Choroid plexus epithelial cell (primary cell): ENCODE data around the gene SUGP2.

Experiments
- DNase-seq: peaks from one replicate; pipeline ENCODE4 v3.0.0-alpha.2; 2010; ENCODE audit warnings: low read depth
- H3K4me3 ChIP-seq: 2 replicates; pipeline ENCODE4 v1.5.1; 2011; ENCODE audit warnings: low read depth, mild to moderate bottlenecking, control low read depth, low read length, moderate library complexity
- TF ChIP-seq, protein P1 (sequence below): conservative IDR thresholded peaks from 2 replicates; pipeline ENCODE4 v1.5.1; 2011; ENCODE audit warnings: low read depth, mild to moderate bottlenecking, control low read depth, inconsistent platforms, low read length, moderate library complexity

The SUGP2 gene

DNA sequence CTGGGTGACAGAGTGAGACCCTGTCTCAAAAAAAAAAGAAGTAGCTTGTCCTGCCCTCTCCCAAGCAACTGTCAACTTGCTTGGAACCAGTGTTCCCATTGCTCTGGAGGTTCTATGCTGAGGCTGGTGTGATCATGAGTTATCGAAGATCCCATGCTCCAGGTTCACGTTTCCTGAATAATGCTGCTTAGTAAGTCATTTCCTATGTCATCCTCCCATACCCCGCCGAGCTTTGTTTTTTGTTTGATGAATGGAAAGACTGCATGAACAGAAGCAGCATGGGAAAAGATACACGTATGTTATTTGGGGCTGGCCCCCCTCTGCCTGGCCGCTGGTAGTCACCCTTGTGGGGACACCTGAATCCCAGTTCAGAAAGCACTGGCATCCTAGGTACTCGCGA, 41.8 kb upstream of the SUGP2 start:
- TF ChIP-seq, protein P1, sequence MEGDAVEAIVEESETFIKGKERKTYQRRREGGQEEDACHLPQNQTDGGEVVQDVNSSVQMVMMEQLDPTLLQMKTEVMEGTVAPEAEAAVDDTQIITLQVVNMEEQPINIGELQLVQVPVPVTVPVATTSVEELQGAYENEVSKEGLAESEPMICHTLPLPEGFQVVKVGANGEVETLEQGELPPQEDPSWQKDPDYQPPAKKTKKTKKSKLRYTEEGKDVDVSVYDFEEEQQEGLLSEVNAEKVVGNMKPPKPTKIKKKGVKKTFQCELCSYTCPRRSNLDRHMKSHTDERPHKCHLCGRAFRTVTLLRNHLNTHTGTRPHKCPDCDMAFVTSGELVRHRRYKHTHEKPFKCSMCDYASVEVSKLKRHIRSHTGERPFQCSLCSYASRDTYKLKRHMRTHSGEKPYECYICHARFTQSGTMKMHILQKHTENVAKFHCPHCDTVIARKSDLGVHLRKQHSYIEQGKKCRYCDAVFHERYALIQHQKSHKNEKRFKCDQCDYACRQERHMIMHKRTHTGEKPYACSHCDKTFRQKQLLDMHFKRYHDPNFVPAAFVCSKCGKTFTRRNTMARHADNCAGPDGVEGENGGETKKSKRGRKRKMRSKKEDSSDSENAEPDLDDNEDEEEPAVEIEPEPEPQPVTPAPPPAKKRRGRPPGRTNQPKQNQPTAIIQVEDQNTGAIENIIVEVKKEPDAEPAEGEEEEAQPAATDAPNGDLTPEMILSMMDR: no peak
- DNase-seq: no peak
- no peak overlapping the region for H3K4me3 ChIP-seq

DNA sequence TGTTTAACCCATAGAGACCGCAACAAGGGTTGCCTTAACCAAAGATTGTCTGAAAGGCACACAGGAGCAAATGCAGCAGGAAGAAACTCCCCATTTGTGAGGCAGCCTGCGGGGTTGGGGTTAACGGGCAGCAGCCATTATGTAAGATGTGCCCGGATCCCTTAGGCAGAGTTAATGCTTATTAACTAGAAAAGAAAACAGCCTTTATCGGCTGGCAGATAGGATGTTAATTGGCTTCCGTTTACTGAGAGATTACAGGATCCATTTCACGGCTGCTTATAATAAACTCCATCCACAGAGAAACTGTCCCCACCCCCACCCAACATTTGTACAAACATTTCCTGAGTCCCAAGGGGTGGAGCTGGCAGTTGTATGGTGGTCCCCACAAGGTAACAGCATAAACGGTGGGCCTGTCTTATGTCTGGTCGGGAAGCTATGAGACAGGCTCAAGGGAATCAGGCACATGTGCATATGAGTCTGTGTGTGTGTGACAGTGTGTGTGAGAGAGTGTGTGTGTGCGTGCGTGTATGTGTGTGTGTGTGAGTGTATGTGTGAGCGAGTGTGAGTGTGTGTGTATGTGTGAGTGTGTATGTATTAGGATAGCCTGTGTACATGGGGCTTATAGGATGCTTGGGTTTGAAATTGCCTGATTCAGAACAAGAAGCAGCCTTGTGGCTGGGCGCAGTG, 41.0 kb upstream of the SUGP2 start:
- no peak overlapping the region for H3K4me3 ChIP-seq
- no peak for DNase-seq
- TF ChIP-seq, protein P1: no peak

DNA sequence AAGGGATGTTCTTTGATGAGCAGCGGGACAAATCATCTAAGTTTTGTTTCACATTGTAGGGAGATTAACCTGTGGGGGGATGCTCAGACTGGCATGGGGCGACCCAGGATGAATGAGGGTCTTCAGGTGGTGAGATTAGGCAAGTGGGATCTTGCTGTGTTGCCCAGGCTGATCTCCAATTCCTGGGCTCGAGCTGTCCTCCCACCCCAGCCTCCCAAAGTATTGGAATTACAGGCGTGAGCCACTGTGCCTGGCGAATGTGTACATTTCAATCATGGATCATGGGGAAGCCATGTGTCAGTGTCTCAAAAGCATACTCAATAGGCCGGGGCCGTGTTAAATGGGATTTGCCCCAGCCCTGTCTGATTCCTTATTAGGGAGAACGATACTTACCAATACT, 38.6 kb upstream of the SUGP2 start:
- TF ChIP-seq, protein P1: no peak
- no peak overlapping the region for H3K4me3 ChIP-seq
- DNase-seq: no peak

DNA sequence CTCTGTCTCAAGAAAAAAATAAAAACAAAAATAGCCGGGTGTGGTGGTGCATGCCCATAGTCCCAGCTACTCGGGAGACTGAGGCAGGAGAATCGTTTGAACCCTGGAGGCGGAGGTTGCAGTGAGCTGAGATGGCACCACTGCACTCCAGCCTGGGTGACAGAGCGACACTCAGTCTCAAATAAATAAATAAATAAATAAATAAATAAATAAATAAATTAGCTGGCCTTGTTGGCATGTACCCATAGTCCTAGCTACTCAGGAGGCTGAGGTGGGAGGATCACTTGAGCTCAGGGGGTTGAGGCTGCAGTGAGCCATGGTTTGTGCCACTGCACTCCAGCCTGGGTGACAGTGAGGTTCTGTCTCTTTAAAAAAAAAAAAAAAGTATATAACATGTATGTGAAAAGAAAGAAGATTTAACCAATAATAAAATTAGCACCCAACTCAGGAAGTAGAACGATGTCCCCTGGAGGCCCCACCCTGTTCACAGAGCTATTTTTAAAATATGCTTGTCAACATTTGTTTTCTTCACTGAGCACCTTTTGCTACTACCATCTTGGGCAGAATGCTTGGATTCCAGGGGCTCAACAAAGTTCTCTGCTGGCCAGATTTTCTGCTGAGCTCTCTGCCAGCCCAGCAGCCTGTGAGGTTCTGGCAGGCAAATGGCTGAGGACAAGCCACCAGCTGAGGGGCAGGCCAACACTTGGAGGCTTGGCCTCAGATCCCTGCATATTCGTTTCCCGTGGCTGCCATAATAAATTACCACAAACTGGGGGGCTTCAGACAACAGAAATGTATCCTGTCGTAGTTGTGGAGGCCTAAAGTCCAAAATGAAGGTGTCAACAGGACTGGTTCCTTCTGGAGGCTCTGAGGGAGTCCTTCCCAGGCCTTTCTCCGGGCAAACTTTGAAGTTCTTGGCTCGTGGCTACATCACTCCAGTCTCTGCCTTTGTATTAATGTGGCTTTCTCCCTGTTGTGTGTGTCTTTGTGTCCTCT, 35.6 kb upstream of the SUGP2 start:
- no peak for DNase-seq
- TF ChIP-seq, protein P1: no peak
- no peak overlapping the region for H3K4me3 ChIP-seq

DNA sequence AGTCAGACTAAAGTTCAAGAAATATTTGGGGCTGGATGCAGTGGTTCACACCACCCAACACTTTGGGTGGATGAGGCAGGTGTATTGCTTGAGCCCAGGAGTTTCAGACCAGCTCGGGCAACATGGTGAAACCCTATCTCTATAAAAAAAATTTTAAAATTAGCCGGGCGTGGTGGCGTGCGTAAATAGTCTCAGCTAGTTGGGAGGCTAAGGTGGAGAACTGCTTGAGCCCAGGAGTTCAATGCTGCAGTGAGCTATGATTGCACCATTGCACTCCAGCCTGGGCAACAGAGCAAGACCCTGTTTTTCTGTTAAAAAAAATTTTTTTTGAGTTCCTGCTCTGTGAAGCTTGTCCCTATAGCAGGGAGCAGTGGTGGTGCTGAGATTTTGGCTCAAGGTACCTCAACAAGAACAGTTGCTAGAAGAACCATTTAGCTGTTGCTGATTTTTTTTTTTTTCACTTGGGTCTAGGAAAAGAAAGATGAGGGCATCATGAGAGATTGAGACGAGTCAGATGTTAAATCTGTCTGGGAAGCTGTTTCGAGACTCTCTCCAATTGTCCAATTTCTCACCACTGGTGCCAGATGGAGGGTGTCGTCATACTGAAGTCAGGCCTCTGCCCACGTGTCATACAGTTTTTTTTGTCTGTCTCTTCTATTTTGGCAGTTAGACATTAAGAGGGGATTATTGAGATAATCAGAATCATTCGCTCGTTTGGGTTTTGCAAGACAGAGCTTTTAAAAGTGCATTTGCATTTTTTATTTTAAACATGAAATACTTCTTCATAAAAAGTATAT, 34.2 kb upstream of the SUGP2 start:
- DNase-seq: no peak
- H3K4me3 ChIP-seq: no peak overlapping the region
- TF ChIP-seq, protein P1: no peak

DNA sequence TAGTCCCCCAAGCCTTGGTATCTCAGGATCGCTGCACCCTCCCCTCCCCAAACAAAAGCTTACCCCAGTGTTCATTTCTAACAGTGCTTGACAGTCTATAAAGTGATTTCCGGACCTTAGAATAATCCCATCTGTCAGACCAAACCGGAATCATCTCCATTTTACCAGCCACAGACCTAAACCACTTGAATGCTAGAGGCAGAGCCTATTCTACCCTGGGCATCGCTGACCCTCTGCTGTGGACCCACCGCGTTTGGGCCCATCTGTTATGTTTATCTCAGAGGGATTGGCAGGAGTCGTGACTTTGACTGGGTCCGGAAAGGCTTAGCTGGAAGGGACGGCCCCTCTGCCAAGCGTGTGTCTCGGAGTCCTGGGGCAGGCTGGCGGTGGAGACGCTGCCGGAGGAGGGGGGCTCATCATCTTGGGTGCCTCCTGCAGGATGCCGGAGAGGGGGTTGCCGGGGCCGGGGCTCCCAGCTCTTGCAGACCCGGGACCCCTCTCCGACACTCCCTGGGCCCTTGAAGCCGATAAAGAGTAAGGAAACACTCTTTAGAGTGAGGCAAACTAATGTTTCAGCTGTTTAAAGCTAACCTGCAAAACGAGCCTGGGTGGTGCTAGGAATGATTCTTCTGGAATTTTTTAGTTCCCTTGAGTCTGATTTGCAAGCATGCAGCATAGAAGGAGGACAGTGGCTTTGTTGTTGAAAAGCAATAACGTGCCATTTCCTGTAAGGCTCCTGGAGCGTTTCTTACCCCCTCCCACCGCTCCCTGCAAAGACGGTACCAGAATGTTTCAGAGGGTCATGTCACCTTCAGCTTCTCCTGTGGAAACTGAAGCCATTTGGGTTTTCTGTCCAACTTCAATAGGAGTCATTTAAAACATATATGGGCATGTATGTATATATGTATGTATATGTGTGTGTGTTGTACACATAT, 31.8 kb upstream of the SUGP2 start:
- peak overlapping the region; percentile 76 for H3K4me3 ChIP-seq
- TF ChIP-seq, protein P1: no peak
- peak; percentile 22 for DNase-seq
